GM23338 (cell line): ENCODE measurements around the gene BHLHE23. TPM values are rescaled to one million over a fixed set of nuclear protein-coding genes. Genes with fewer than 3 reads are reported as not detected.

Experiments used
- ATAC-seq: fragments of 200-7000 bp; cut with Tn5 transposase; 3 replicates; pipeline ENCODE4 v1.9.1; 2020
- DNase-seq: peaks from one replicate; pipeline ENCODE4 v3.0.0-alpha.2; 2015; ENCODE audit warnings: low spot score
- H2AFZ ChIP-seq: fragments of 200-600 bp; sonication (generic); 2 replicates; pipeline ENCODE4 v1.8.0; 2016; ENCODE audit warnings: antibody characterized with exemption, mild to moderate bottlenecking, moderate library complexity
- H3F3A ChIP-seq: fragments of 200-600 bp; sonication (generic); replicated peaks from 2 replicates; pipeline ENCODE4 v1.8.0; 2017; ENCODE audit warnings: antibody characterized with exemption, mixed run types, low read depth
- H3K27ac ChIP-seq: fragments of 200-600 bp; sonication (generic); 2 replicates; pipeline ENCODE4 v1.6.1; 2016; ENCODE audit warnings: low read depth
- H3K27me3 ChIP-seq: fragments of 200-600 bp; sonication (generic); 2 replicates; pipeline ENCODE4 v1.8.0; 2016; ENCODE audit warnings: mild to moderate bottlenecking, mixed run types, moderate library complexity; ENCODE audit not compliant: insufficient read depth
- H3K36me3 ChIP-seq: fragments of 200-600 bp; sonication (generic); 2 replicates; pipeline ENCODE4 v1.8.0; 2016; ENCODE audit warnings: mild to moderate bottlenecking; ENCODE audit not compliant: insufficient read depth
- H3K4me1 ChIP-seq: fragments of 200-600 bp; sonication (generic); 2 replicates; pipeline ENCODE4 v1.8.0; 2016; ENCODE audit warnings: mild to moderate bottlenecking, moderate library complexity; ENCODE audit not compliant: insufficient read depth
- H3K4me2 ChIP-seq: fragments of 200-600 bp; sonication (generic); 2 replicates; pipeline ENCODE4 v1.7.1; 2017; ENCODE audit warnings: mixed run types
- H3K4me3 ChIP-seq: fragments of 200-600 bp; sonication (generic); 2 replicates; pipeline ENCODE4 v1.6.1; 2016; ENCODE audit warnings: mixed run types
- H3K79me2 ChIP-seq: fragments of 200-600 bp; sonication (generic); replicated peaks from 2 replicates; pipeline ENCODE4 v1.8.0; 2017; ENCODE audit warnings: mild to moderate bottlenecking; ENCODE audit not compliant: insufficient read depth
- H3K9me2 ChIP-seq: fragments of 200-600 bp; sonication (generic); 2 replicates; pipeline ENCODE4 v1.8.0; 2017; ENCODE audit not compliant: insufficient read depth
- H4K20me1 ChIP-seq: fragments of 200-600 bp; sonication (generic); replicated peaks from 2 replicates; pipeline ENCODE4 v1.8.0; 2017; ENCODE audit warnings: mild to moderate bottlenecking; ENCODE audit not compliant: insufficient read depth
- H3K27ac Mint-ChIP-seq: 2 replicates; pipeline ENCODE4 v1.8.0; 2020; ENCODE audit warnings: inconsistent platforms, mild to moderate bottlenecking, moderate library complexity, mixed read lengths
- H3K27me3 Mint-ChIP-seq: 3 replicates; pipeline ENCODE4 v1.8.0; 2022; ENCODE audit warnings: low read depth, mild to moderate bottlenecking, moderate library complexity, mixed read lengths, inconsistent platforms; ENCODE audit not compliant: insufficient read depth, poor library complexity
- H3K36me3 Mint-ChIP-seq: 3 replicates; pipeline ENCODE4 v1.8.0; 2021; ENCODE audit warnings: low read depth, mild to moderate bottlenecking, inconsistent platforms, moderate library complexity, mixed read lengths
- H3K4me1 Mint-ChIP-seq: 3 replicates; pipeline ENCODE4 v1.8.0; 2020; ENCODE audit warnings: mild to moderate bottlenecking, inconsistent platforms, mixed read lengths
- H3K4me3 Mint-ChIP-seq: 3 replicates; pipeline ENCODE4 v1.8.0; 2021; ENCODE audit warnings: moderate library complexity, mild to moderate bottlenecking, inconsistent platforms, mixed read lengths
- H3K9me3 Mint-ChIP-seq: 3 replicates; pipeline ENCODE4 v1.8.0; 2020; ENCODE audit warnings: moderate library complexity, mild to moderate bottlenecking, inconsistent platforms, mixed read lengths
- CREB1 ChIP-seq: fragments of 250-450 bp; sonication (Bioruptor Pico); IDR thresholded peaks from 2 replicates; pipeline ENCODE4 v1.5.0; 2020; ENCODE audit warnings: low read depth, mild to moderate bottlenecking, moderate library complexity
- EZH2 ChIP-seq: fragments of 200-600 bp; sonication (generic); IDR thresholded peaks from one replicate; pipeline ENCODE4 v1.8.0; 2017; ENCODE audit warnings: antibody characterized with exemption, mild to moderate bottlenecking, low read depth; ENCODE audit not compliant: unreplicated experiment
- JUNB ChIP-seq: IDR thresholded peaks from one replicate; pipeline ENCODE4 v1.6.1; 2016; ENCODE audit warnings: antibody characterized with exemption; ENCODE audit not compliant: unreplicated experiment
- NANOG ChIP-seq: IDR thresholded peaks from 2 replicates; pipeline ENCODE4 v1.6.1; 2016; ENCODE audit warnings: antibody characterized with exemption, borderline replicate concordance
- ZNF114 ChIP-seq: fragments of 250-450 bp; sonication (Bioruptor Pico); IDR thresholded peaks from 2 replicates; pipeline ENCODE4 v1.5.0; 2020; ENCODE audit warnings: mild to moderate bottlenecking, moderate library complexity
- ZNF331 ChIP-seq: fragments of 250-450 bp; sonication (Bioruptor Pico); IDR thresholded peaks from 2 replicates; pipeline ENCODE4 v1.5.0; 2020; ENCODE audit warnings: low read depth, mild to moderate bottlenecking, moderate library complexity
- polyA plus RNA-seq: library from polyadenylated mRNA; unstranded; fragments of >200 nt; fragmentation: Nextera tagmentation; extraction: Ambion mirVana; gene quantifications from 2 replicates; pipeline ENCODE4 v1.2.1, GENCODE V29; 2016
- total RNA-seq: library from RNA; depleted of rRNA; stranded (reverse); fragments of >200 nt; shearing (Covaris generic); gene quantifications from 2 replicates; pipeline ENCODE4 v1.2.3, GENCODE V29; 2014
- TF ChIP-seq, protein P1 (sequence below): fragments of 250-450 bp; sonication (Bioruptor Pico); IDR thresholded peaks from 2 replicates; pipeline ENCODE4 v1.5.0; 2020; ENCODE audit warnings: mild to moderate bottlenecking, moderate library complexity
- TF ChIP-seq, protein P2 (sequence below): IDR thresholded peaks from one replicate; pipeline ENCODE4 v1.6.1; 2018; ENCODE audit warnings: antibody characterized with exemption; ENCODE audit not compliant: unreplicated experiment

BHLHE23 gene
- total and polyA plus RNA-seq, 2 experiments from 2014 or later = 0.52 to 5.0 TPM

DNA sequence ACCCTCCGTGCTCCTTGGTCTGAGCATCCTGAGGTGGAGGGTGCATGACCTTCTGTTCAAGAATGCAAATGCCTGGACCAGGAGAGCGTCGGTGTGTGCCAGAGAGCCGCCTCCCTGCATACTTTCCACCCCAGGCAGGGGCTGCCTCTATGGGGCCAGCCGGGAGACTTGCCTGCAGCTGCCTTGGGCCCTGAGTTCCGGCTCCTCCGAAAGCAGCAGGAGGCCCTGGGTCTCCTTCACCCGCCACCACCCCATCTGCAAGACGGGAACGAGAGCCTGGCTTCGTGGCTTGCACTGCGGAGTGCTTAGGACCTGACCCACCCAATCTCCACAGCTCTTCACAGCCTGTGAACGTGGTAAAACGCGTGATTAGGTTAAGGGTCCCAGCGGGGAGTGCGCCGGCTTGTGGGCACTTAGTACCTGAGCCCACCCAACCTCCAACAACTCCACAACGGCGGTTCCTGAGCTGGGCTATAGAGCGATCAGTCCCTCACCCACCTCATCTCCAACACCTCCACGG lies 16.4 kb downstream of the BHLHE23 start (continued):
- TF ChIP-seq, protein P1, sequence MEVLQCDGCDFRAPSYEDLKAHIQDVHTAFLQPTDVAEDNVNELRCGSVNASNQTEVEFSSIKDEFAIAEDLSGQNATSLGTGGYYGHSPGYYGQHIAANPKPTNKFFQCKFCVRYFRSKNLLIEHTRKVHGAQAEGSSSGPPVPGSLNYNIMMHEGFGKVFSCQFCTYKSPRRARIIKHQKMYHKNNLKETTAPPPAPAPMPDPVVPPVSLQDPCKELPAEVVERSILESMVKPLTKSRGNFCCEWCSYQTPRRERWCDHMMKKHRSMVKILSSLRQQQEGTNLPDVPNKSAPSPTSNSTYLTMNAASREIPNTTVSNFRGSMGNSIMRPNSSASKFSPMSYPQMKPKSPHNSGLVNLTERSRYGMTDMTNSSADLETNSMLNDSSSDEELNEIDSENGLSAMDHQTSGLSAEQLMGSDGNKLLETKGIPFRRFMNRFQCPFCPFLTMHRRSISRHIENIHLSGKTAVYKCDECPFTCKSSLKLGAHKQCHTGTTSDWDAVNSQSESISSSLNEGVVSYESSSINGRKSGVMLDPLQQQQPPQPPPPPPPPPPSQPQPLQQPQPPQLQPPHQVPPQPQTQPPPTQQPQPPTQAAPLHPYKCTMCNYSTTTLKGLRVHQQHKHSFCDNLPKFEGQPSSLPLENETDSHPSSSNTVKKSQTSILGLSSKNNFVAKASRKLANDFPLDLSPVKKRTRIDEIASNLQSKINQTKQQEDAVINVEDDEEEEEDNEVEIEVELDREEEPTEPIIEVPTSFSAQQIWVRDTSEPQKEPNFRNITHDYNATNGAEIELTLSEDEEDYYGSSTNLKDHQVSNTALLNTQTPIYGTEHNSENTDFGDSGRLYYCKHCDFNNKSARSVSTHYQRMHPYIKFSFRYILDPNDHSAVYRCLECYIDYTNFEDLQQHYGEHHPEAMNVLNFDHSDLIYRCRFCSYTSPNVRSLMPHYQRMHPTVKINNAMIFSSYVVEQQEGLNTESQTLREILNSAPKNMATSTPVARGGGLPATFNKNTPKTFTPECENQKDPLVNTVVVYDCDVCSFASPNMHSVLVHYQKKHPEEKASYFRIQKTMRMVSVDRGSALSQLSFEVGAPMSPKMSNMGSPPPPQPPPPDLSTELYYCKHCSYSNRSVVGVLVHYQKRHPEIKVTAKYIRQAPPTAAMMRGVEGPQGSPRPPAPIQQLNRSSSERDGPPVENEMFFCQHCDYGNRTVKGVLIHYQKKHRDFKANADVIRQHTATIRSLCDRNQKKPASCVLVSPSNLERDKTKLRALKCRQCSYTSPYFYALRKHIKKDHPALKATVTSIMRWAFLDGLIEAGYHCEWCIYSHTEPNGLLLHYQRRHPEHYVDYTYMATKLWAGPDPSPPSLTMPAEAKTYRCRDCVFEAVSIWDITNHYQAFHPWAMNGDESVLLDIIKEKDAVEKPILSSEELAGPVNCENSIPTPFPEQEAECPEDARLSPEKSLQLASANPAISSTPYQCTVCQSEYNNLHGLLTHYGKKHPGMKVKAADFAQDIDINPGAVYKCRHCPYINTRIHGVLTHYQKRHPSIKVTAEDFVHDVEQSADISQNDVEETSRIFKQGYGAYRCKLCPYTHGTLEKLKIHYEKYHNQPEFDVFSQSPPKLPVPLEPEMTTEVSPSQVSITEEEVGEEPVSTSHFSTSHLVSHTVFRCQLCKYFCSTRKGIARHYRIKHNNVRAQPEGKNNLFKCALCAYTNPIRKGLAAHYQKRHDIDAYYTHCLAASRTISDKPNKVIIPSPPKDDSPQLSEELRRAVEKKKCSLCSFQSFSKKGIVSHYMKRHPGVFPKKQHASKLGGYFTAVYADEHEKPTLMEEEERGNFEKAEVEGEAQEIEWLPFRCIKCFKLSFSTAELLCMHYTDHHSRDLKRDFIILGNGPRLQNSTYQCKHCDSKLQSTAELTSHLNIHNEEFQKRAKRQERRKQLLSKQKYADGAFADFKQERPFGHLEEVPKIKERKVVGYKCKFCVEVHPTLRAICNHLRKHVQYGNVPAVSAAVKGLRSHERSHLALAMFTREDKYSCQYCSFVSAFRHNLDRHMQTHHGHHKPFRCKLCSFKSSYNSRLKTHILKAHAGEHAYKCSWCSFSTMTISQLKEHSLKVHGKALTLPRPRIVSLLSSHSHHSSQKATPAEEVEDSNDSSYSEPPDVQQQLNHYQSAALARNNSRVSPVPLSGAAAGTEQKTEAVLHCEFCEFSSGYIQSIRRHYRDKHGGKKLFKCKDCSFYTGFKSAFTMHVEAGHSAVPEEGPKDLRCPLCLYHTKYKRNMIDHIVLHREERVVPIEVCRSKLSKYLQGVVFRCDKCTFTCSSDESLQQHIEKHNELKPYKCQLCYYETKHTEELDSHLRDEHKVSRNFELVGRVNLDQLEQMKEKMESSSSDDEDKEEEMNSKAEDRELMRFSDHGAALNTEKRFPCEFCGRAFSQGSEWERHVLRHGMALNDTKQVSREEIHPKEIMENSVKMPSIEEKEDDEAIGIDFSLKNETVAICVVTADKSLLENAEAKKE (CRISPR knock-in tag) = no peak
- TF ChIP-seq JUNB (no peak), EZH2 (no peak), NANOG (no peak)
- TF ChIP-seq, protein P2, sequence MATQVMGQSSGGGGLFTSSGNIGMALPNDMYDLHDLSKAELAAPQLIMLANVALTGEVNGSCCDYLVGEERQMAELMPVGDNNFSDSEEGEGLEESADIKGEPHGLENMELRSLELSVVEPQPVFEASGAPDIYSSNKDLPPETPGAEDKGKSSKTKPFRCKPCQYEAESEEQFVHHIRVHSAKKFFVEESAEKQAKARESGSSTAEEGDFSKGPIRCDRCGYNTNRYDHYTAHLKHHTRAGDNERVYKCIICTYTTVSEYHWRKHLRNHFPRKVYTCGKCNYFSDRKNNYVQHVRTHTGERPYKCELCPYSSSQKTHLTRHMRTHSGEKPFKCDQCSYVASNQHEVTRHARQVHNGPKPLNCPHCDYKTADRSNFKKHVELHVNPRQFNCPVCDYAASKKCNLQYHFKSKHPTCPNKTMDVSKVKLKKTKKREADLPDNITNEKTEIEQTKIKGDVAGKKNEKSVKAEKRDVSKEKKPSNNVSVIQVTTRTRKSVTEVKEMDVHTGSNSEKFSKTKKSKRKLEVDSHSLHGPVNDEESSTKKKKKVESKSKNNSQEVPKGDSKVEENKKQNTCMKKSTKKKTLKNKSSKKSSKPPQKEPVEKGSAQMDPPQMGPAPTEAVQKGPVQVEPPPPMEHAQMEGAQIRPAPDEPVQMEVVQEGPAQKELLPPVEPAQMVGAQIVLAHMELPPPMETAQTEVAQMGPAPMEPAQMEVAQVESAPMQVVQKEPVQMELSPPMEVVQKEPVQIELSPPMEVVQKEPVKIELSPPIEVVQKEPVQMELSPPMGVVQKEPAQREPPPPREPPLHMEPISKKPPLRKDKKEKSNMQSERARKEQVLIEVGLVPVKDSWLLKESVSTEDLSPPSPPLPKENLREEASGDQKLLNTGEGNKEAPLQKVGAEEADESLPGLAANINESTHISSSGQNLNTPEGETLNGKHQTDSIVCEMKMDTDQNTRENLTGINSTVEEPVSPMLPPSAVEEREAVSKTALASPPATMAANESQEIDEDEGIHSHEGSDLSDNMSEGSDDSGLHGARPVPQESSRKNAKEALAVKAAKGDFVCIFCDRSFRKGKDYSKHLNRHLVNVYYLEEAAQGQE = no peak

DNA sequence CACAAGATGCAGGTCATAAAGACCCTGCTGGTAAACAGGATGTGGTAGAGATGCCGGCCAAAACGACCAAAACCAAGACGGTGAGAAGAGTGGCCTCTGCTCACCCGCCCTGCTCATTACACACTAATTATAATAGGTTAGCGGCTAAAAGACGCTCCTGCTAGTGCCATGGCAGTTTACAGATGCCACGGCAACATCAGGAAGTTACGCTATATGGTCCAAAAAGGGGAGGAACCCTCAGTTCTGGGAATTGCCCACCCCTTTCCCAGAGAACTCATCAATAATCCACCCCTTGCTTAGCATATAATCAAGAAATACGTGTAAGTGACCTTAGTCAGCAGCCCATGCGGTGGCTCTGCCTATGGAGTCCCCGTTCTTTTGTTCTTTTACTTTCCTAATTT lies 17.6 kb downstream of the BHLHE23 start:
- ATAC-seq (no peak), DNase-seq (no peak)
- Mint-ChIP-seq H3K4me3 (no peak overlapping the region), H3K4me1 (peaks cover 17% of the 10 kb centered on the region), H3K9me3 (no peaks in the 10 kb centered on the region), H3K27me3 (peaks cover 16% of the 10 kb centered on the region), H3K36me3 (no peaks in the 10 kb centered on the region), H3K27ac (no peak overlapping the region)
- Histone ChIP-seq H3K4me2 (no peak overlapping the region), H3F3A (0 out of 2 replicates have a peak, but pooled peaks cover 7% of the 10 kb centered on the region), H3K4me3 (no peak overlapping the region), H2AFZ (no peak overlapping the region), H3K27ac (no peak overlapping the region), H3K79me2 (no peaks in the 10 kb centered on the region), H3K36me3 (no peaks in the 10 kb centered on the region), H3K4me1 (peaks cover 7% of the 10 kb centered on the region), H3K9me2 (no peaks in the 10 kb centered on the region), H3K27me3 (no peaks in the 10 kb centered on the region), H4K20me1 (no peaks in the 10 kb centered on the region)
- TF ChIP-seq EZH2 = no peak
- TF ChIP-seq ZNF331 (CRISPR knock-in tag) = no peak
- TF ChIP-seq JUNB = no peak
- TF ChIP-seq CREB1 (CRISPR knock-in tag) = no peak
- no peak for TF ChIP-seq ZNF114 (CRISPR knock-in tag)
